Fibroblast of the aortic adventitia (primary cell): Measurements from ENCODE around the gene TMEM208. TPM values are rescaled to one million over a fixed set of nuclear protein-coding genes. Genes with fewer than 3 reads are reported as not detected.

Experiments used
- DNase-seq: peaks from one replicate; pipeline ENCODE4 v3.0.0-alpha.2; 2010; ENCODE audit warnings: low read depth
- H3K4me3 ChIP-seq: 2 replicates; pipeline ENCODE4 v1.5.1; 2011; ENCODE audit warnings: low read depth, mild to moderate bottlenecking, control low read depth, low read length, moderate library complexity
- CTCF ChIP-seq: IDR thresholded peaks from 2 replicates; pipeline ENCODE4 v1.5.1; 2011; ENCODE audit warnings: mild to moderate bottlenecking, low read length, control low read depth, inconsistent platforms; ENCODE audit not compliant: insufficient read depth
- total RNA-seq: library from RNA; depleted of rRNA; stranded (reverse); fragments of >200 nt; gene quantifications from 2 replicates; pipeline ENCODE4 v1.2.3, GENCODE V29; 2012; ENCODE audit warnings: low replicate concordance

The TMEM208 gene
- total RNA-seq, 1 donor, result 24.3 TPM

GRCh38 chr16:67196881-67197280 lies 30.0 kb upstream of the TMEM208 start:
- H3K4me3 ChIP-seq, result no peak overlapping the region
- no peak for TF ChIP-seq CTCF
- no peak for DNase-seq

GRCh38 chr16:67197704-67198103 lies 29.2 kb upstream of the TMEM208 start:
- TF ChIP-seq CTCF, result no peak
- no peak for DNase-seq
- no peak overlapping the region for H3K4me3 ChIP-seq

GRCh38 chr16:67198238-67198734 lies 28.6 kb upstream of the TMEM208 start:
- TF ChIP-seq CTCF, result peak; percentile 63
- peak; percentile 49 for DNase-seq
- H3K4me3 ChIP-seq, result no peak overlapping the region

DNA sequence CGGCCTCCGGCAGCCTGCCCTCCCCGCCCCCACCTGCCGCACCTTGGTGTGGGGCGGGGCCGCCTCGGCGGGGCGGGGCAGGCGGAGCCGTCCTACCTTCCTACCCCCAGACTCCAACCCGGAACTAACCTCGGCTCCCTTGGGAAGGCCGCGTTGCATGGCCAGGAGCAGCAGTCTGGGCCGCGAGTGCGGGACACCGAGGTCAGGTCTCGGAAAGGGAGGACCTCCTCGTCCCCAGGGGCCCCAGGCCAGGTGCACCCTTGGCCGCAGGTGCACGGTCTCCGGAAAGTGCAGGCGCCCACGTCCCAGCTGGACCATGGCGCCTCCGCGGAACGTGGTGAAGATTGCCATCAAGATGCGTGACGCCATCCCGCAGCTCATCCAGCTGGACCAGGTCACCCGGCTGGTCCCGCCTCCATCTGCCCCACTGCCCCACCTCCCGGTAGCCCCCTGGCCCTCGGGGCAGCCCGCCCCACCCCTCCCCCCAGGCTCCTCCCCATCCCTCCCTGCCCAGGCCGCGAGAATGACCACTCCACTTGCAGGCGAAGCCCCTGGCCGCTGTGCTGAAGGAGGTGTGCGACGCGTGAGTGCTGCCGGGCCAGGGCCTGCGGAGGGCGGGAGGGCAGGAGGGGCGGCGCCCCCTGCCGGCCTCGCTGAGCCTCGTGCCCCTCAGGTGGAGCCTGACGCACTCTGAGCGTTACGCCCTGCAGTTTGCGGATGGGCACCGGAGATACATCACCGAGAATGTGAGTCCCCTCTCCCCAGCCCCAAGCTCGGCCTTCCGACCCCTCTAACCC lies 27.7 kb upstream of the TMEM208 start, which contains the start of gene ELMO3:
ELMO3 (plus strand) TSS at position 121 of the 797 bp plus-strand sequence; CDS start at position 317, 196 bp downstream.
- no peak within 1 kb of the TSS for H3K4me3 ChIP-seq
- peak; percentile 39 for TF ChIP-seq CTCF
- DNase-seq, result no peak

GRCh38 chr16:67199808-67200198 lies 27.1 kb upstream of the TMEM208 start:
- no peak for TF ChIP-seq CTCF
- DNase-seq, result no peak
- H3K4me3 ChIP-seq, result no peak overlapping the region

GRCh38 chr16:67200491-67200890 lies 26.4 kb upstream of the TMEM208 start:
- no peak overlapping the region for H3K4me3 ChIP-seq
- DNase-seq, result no peak
- TF ChIP-seq CTCF, result no peak
